Kidney (tissue), 14 donors: ENCODE measurements around the gene NFKBIA. TPM values are rescaled to one million over a fixed set of nuclear protein-coding genes. Genes with fewer than 3 reads are reported as not detected.
"Not testable (repeated sequence)": the region's sequence is repeated elsewhere in the genome, so short reads cannot be mapped to it uniquely, and the experiment has no call there.

Experiments used
- DNase-seq, 5 donors: peaks; one replicate each; pipeline ENCODE4 v3.0.0-alpha.2; 2013 to 2020
- FAIRE-seq: peaks from 2 replicates; lab custom pipeline; 2012; peaks lifted over from hg19 to GRCh38; lab: Jason Lieb, UNC
- H3K27ac ChIP-seq, 2 donors: one replicate each; pipeline ENCODE4 v1.7.0; 2013; ENCODE audit warnings: low read depth in 2 of 2, low read length in 2 of 2, inconsistent platforms in 1 of 2
- H3K27me3 ChIP-seq: one replicate; pipeline ENCODE4 v1.7.1; 2013; ENCODE audit warnings: low read length, inconsistent platforms; ENCODE audit not compliant: control insufficient read depth, insufficient read depth
- H3K36me3 ChIP-seq, 3 donors: one replicate each; pipeline versions ENCODE4 v1.7.0 to v1.7.1; 2013; ENCODE audit warnings: low read length in 3 of 3, control low read depth in 1 of 3, inconsistent platforms in 1 of 3; ENCODE audit not compliant: insufficient read depth in 3 of 3, control insufficient read depth in 2 of 3
- H3K4me1 ChIP-seq, 3 donors: one replicate each; pipeline versions ENCODE4 v1.7.0 to v1.7.1; 2013; ENCODE audit warnings: low read length in 3 of 3, inconsistent platforms in 1 of 3, low read depth in 1 of 3; ENCODE audit not compliant: control insufficient read depth in 2 of 3, insufficient read depth in 2 of 3
- H3K4me3 ChIP-seq, 3 donors: one replicate each; pipeline versions ENCODE4 v1.7.0 to v1.8.1; 2013; ENCODE audit warnings: low read length in 3 of 3, control low read depth in 1 of 3, inconsistent platforms in 1 of 3
- H3K9ac ChIP-seq, 3 donors: one replicate each; pipeline versions ENCODE4 v1.7.0 to v1.7.1; 2013; ENCODE audit warnings: low read length in 3 of 3, control low read depth in 1 of 3, inconsistent platforms in 1 of 3
- H3K9me3 ChIP-seq, 3 donors: one replicate each; pipeline versions ENCODE4 v1.7.0 to v1.7.1; 2013; ENCODE audit warnings: low read length in 3 of 3, control low read depth in 1 of 3, inconsistent platforms in 1 of 3; ENCODE audit not compliant: control insufficient read depth in 2 of 3, insufficient read depth in 1 of 3
- intact Hi-C: fragments of 100-400 bp; cut with DNase I; formaldehyde crosslinking; loops from one replicate; pipeline ENCODE4 v1.11.1; 2022
- polyA plus RNA-seq: library from polyadenylated mRNA; stranded (reverse); fragments of 350-450 nt; fragmentation: Illumina TruSeq; extraction: RNeasy Lipid Tissue Mini Kit (QIAGEN cat#74804); gene quantifications from one replicate; pipeline ENCODE4 v1.2.3, GENCODE V29; 2014; ENCODE audit warnings: low read depth, low replicate concordance; ENCODE audit not compliant: insufficient read depth
- total RNA-seq: library from RNA; stranded (reverse); fragmentation: NEBNext Ultra II Directional; extraction: Animal tissue kit (Norgen Biotek cat#: 25700); gene quantifications from one replicate; pipeline ENCODE4 v1.2.1, GENCODE V29; 2021
- TF ChIP-seq, protein P1 (sequence below): IDR thresholded peaks from 3 replicates; pipeline ENCODE4 v1.5.1; 2012; ENCODE audit warnings: mild to moderate bottlenecking, moderate library complexity, borderline replicate concordance; ENCODE audit not compliant: insufficient read depth; ENCODE audit errors: extremely low read depth
- donor health status: control.
- donor health status: control.
- donor health status: control.
- donor health status: control.
- donor health status: control.
- donor health status: DM: yes; HTN: yes; CAD: no.
- donor health status: Normal renal cell carcinoma (clear cell type).

Gene NFKBIA
- total and polyA plus RNA-seq, 2 donors from 2014 or later, result 131 to 171 TPM

DNA sequence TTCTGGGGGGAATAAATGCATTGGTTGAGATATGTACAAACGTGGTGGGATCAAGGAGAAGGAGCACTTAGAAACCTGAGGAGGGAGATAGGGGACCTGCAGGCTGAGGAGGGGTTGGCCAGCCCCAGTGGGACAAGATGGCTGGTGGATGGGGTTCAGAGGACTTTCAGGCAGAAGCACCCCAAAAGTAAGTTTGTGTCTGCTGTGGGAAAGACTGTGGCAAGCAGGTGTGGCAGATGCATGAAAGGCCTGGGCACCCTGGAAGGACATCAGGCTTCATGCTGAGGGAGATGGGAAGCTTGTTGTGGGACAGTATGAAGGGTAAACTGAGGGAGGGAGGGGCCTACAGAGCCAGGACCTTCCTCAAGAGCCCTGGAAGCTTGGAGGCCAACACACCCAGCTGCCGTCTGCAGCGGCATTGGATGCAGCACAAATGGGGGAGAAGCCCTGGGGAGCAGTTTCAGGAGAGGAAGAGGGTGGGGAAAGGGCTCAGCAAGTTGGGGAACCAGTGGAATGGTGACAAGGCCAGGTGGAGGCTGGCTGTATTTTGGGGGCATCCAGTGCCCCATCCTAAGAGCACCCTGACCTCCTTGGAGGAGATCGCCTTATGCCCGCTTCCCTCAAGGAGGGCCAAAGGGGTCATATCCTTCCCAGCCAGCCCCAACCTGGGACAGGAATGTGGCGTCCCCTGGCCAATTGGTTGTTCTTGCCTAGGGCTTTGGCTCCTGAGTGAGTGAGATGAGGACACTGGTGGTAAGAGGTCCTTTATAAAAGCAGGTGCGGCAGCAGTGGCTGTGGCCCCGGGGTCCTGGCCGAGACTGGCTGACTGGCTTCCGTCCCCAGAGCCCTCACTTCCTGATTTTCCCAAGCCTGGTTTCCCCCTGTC, 20.7 kb downstream of the NFKBIA start:
- DNase-seq (peak in 1 of 5 donors; percentile 61), FAIRE-seq (no peak)
- intact Hi-C loops, result no loop called here
- Histone ChIP-seq H3K4me3 (no peak overlapping the region), H3K27ac (peak overlapping the region; percentile 79 to 80), H3K27me3 (no peaks in the 10 kb centered on the region), H3K36me3 (no peaks in the 10 kb centered on the region), H3K4me1 (peaks cover 0 to 25% (median 21%) of the 10 kb centered on the region in 3 donors), H3K9ac (no peak overlapping the region), H3K9me3 (no peaks in the 10 kb centered on the region)
- TF ChIP-seq, protein P1, sequence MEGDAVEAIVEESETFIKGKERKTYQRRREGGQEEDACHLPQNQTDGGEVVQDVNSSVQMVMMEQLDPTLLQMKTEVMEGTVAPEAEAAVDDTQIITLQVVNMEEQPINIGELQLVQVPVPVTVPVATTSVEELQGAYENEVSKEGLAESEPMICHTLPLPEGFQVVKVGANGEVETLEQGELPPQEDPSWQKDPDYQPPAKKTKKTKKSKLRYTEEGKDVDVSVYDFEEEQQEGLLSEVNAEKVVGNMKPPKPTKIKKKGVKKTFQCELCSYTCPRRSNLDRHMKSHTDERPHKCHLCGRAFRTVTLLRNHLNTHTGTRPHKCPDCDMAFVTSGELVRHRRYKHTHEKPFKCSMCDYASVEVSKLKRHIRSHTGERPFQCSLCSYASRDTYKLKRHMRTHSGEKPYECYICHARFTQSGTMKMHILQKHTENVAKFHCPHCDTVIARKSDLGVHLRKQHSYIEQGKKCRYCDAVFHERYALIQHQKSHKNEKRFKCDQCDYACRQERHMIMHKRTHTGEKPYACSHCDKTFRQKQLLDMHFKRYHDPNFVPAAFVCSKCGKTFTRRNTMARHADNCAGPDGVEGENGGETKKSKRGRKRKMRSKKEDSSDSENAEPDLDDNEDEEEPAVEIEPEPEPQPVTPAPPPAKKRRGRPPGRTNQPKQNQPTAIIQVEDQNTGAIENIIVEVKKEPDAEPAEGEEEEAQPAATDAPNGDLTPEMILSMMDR, result no peak

DNA sequence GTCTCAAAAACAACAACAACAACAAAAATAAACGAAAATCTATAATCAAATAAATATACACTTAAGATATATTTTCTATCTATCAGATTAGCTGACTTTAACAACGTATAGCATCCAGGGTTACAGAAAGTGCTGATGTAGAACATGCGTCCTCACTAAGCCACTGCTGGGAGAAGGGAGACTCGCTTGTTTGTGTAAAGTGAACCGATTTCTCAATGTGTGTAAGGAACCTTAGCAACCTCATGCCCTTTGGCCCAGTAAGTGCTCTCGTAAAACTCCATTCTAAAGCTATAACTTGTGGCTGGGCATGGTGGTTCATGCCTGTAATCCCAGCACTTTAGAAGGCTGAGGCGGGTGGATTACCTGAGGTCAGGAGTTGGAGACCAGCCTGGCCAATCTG, 23.8 kb downstream of the NFKBIA start:
- Histone ChIP-seq H3K4me1 (peaks cover 0 to 22% (median 17%) of the 10 kb centered on the region in 3 donors), H3K4me3 (no peak overlapping the region), H3K27me3 (no peaks in the 10 kb centered on the region), H3K27ac (no peak overlapping the region), H3K9me3 (no peaks in the 10 kb centered on the region), H3K9ac (no peak overlapping the region), H3K36me3 (no peaks in the 10 kb centered on the region)
- intact Hi-C loops, result no loop called here
- DNase-seq (peak in 1 of 5 donors; percentile 14), FAIRE-seq (no peak)
- TF ChIP-seq, protein P1, result no peak

DNA sequence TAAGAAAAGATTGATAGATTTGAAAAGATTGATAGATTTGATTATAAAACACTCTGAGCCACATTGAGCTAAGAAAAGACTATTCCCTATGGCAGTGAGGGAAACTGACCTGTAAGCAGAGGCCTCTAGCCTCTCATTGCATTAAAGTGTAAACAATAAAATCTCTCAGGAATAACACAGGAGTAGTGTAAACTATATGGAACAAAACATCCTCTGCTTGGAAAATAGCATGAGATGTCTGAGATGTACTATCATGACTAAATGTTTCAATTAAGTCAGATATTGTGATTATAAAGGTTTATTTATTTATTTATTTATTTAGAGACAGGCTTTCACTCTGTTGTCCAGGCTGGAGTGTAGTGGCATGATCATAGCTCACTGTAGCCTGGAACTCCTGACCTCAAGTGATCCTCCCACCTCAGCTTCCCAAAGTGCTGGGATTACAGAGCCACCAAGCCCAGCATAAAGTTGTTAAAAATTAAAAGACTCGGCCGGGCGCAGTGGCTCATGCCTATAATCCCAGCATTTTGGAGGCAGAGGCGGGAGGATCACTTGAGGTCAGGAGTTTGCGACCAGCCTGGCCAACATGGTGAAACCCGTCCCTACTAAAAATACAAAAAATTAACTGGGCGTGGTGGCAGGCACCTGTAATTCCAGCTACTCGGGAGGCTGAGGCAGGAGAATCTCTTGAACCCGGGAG, 25.2 kb downstream of the NFKBIA start:
- FAIRE-seq, H3K27ac ChIP-seq: not testable (repeated sequence)
- DNase-seq, result peak in 1 of 5 donors; percentile 15

More for the DNA sequence above, 25.2 kb downstream of the NFKBIA start:
- H3K36me3 ChIP-seq, H3K9me3 ChIP-seq, H3K27me3 ChIP-seq, H3K4me3 ChIP-seq, H3K4me1 ChIP-seq, H3K9ac ChIP-seq, intact Hi-C loops: not testable (repeated sequence)
